Measurements from ENCODE around the gene VGF.
"Not testable (repeated sequence)": the region's sequence is repeated elsewhere in the genome, so short reads cannot be mapped to it uniquely, and the experiment has no call there.

The VGF gene

DNA sequence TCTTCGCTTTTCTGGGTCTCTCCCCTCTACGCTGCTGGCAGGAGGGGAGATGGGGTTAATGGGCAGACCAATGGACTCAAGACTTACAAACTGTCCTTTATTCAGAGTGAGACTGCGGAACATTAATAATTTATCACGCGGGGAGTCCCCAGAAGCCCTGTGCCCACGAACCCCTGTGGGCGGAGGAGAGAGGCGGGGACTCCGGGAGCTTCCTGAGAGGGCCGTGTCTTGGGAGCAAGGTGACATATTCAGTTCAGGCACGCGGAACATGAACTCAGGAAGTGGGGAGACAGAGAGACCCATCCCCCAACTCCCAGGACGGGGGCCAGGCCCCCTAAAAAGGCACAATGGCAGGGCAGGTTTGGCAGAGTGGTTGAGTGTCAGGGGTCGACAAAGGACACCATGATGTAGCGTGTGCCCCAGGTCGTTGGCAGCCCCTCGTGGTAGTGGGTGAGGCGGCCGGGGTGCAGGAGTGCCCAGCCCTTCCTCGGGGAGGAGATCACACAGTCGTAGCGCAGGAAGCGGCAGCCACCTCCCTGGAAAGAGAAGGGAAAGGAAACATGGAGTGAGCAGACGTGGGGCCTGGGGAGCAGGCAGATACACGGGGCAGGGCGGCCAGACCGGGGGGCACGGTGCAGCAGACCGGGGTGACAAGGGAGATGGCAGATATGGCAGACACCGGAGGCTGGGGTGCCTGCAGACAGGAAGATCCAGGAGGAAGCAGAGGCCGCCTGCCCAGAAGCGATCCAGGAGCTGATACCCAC is 40.7 kb upstream of the VGF start:
- H3K27ac ChIP-seq, result no peak overlapping the region
- TF ChIP-seq, protein P1, sequence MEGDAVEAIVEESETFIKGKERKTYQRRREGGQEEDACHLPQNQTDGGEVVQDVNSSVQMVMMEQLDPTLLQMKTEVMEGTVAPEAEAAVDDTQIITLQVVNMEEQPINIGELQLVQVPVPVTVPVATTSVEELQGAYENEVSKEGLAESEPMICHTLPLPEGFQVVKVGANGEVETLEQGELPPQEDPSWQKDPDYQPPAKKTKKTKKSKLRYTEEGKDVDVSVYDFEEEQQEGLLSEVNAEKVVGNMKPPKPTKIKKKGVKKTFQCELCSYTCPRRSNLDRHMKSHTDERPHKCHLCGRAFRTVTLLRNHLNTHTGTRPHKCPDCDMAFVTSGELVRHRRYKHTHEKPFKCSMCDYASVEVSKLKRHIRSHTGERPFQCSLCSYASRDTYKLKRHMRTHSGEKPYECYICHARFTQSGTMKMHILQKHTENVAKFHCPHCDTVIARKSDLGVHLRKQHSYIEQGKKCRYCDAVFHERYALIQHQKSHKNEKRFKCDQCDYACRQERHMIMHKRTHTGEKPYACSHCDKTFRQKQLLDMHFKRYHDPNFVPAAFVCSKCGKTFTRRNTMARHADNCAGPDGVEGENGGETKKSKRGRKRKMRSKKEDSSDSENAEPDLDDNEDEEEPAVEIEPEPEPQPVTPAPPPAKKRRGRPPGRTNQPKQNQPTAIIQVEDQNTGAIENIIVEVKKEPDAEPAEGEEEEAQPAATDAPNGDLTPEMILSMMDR (conservative IDR thresholded peaks at IDR 0.05), result no peak

DNA sequence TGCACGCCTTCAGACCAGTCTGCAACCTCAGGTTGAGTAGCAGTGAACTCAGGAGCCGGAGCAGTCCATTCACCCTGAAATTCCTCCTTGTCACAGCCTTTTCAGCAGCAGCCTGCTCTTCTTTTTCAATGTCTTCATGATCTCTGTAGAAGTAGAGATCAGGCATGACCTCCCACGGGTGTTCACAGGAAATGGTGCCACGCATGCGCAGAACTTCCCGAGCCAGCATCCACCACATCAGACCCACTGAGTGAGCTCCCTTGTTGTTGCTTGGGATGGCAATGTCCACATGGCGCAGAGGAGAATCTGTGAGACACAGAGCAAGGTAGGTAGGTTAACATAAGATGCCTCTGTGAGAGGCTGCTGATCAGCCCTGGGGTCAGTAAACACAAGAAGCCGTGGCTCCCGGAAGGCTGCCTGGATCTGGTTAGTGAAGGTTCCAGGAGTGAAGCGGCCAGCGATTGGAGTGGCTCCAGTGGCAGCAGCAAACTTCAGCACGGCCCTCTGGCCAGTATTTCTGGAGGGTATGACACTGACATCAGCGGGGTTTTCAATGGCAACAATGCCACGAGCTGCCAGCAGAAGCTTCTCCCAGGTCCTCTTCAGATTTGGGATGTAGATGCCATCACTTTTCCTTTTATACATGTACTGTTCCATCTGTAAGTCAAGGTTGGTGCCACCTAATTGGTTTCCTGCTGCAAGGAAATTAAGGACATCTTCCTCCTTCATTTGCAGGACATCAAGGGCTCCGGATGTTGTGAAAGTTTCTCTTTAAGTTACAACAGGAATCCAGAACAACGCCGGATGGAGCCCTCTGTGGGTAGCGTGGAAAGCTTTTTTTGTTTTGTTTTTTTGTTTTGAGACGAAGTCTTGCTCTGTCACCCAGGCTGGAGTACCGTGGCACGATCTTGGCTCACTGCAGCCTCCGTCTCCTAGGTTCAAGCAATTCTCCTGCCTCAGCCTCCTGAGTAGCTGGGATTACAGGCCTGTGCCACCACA is 38.7 kb upstream of the VGF start:
- not testable (repeated sequence) for H3K27ac ChIP-seq

DNA sequence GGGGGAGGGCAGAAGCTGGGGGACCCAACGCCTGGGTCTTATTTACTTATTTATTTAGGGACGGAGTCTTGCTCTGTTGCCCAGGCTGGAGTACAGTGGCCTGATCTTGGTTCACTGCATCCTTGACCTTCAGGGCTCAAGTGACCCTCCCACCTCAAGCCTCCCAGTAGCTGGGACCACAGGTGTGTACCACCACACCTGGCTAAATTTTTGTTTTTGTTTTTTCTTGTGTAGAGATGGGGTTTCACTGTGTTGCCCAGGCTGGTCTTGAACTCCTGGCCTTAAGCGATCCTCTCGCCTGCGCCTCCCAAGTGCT is 37.2 kb upstream of the VGF start:
- TF ChIP-seq, protein P1 (conservative IDR thresholded peaks at IDR 0.05), result no peak
- no peak for TF ChIP-seq ZFX (IDR thresholded peaks at IDR 0.05)
- no peak overlapping the region for H3K27ac ChIP-seq

DNA sequence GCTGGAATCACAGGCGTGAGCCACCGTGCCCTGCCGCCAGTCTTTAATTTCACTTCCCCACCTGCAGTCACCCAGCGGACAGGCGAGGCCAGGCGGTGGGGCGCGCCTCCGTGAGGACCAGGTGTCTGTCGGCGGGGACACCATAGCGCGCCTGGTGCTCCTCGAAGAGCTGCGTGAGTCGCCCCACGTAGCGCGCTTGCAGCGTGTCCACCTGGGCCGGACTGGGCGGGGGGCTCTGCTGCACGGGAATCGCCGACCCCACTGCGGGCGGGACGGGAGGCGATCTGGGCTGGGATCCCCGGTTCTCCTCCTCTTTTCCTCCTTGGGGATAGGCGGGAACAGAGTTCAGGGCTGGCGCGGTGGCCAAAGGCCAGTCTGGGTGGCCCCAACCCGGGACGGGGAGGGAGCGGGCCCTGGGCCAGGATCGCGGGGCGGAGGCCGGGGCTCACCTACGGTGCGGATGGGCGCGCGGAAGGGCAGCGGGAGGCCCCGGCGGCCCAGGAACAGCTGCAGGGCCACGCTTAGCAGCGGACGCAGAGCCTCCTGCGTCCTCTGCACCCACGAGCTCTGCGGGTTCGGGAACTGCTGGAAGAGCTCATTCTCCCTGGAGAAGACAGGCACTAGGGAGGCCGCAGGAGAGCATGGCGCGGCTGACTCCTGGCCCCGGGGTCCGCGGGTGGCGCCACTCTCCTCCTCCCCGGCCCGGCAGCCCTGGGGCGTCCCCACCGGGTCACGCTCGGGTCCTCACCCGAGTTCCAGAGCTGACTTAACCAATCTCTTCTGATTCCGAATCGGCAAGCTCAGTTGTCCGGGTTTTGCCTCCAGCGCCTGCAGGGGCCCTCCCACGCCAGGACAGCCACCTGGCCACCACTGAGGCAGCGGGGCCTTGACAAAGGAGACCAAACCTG is 36.6 kb upstream of the VGF start:
- TF ChIP-seq, protein P1 (conservative IDR thresholded peaks at IDR 0.05), result no peak
- TF ChIP-seq ZFX (IDR thresholded peaks at IDR 0.05), result no peak
- H3K27ac ChIP-seq, result no peak overlapping the region

DNA sequence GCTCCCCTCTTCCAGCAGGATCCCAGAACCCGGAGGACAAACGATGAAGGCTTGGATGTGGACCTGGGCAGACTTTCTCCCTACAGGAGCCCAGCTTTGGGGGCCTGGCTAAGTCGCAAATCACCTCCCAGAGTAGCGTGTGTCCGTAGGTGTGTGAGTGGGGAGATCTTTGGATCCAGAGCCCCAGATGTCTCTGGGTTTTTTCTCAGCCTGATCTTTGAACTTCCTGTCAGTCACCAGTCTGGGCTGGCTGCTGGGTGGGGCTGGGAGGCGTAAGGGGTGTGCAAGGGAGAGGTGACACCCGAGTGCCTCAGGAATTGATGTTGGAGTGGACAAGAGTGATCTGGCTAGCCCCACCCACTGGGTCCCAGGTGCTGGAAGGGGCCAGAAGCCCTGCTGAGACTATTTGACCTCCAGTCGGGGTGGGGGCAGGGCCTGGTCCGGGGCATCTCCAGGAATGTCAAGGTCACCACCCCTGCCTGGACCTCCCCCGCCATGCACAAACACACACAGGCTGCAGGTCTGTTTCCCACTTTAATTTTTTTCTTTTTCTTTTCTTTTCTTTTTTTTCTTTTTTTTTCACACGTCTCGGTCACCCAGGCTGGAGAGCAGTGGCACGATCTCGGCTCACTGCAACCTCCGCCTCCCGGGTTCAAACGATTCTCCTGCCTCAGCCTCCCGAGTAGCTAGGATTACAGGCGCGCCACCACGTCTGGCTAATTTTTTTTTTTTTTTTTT is 35.7 kb upstream of the VGF start, which contains the start of gene MOGAT3:
TSS of gene MOGAT3 (minus strand) at position 175 of the 738 bp plus-strand sequence. CDS start 182 bp downstream, outside the sequence.
- no peak within 1 kb of the TSS for H3K27ac ChIP-seq
- TF ChIP-seq, protein P1 (conservative IDR thresholded peaks at IDR 0.05), result no peak
- TF ChIP-seq ZFX (IDR thresholded peaks at IDR 0.05), result no peak

DNA sequence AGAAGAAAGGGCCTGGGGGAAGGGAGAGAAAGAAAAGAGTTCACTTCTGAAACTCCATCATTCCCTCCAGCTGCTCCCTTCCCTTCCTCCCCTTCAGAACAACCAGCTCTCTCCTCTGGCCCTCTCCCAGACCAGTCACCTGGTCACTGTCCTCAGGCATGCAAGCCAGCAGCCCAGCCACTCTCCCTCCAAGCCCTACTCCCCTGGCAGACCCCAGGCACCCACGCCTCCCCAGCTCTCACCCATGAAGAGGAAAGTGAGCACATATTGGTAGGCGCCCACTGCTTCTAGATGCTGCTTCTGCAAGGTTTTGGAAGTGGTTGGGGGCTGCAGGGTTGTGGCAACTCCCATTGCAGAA is 35.1 kb upstream of the VGF start:
- no peak for TF ChIP-seq ZFX (IDR thresholded peaks at IDR 0.05)
- TF ChIP-seq, protein P1 (conservative IDR thresholded peaks at IDR 0.05), result no peak
- no peak overlapping the region for H3K27ac ChIP-seq

DNA sequence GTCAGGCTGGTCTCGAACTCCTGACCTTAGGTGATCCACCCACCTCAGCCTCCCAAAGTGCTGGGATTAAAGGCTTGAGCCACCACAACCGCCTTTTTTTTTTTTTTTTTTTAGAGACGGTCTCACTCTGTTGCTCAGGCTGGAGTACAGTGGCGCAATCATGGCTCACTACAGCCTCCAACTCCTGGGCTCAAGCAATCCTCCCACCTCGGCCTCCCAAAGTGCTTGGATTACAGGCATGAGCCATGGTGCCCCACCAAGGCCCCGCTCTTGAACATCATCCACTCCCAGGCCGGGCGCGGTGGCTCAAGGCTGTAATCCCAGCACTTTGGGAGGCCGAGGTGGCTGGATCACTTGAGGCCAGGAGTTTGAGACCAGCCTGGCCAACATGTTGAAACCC is 34.2 kb upstream of the VGF start:
- not testable (repeated sequence) for H3K27ac ChIP-seq

All from C4-2B (cell line).